GM21786 (cell line): ENCODE results near the gene GUCA1C.

ENCODE experiments used
- ATAC-seq: cut with Tn5 transposase; IDR thresholded peaks from one replicate; pipeline ENCODE4 v1.9.1; 2021; ENCODE audit not compliant: unreplicated experiment

Gene GUCA1C

DNA sequence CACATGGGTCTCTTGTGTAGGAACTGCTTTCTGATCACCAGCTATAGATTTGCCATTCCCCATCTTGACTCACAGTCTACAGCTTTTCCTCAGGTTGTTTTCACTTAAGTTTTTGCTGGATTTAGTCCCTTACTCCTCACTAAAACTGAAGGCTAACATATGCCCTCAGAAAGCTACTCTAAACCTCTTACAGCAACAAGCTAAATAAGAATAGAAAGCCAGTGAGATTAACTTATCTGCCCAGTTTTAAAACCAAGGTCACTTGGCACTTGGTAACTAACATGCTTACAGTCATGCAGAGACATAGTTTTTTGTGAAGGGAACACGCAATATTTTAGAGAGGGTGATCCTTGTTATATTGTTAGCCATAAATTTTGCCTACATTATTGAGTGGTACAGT lies at the start of gene GUCA1C:
Gene GUCA1C (minus strand): TSS at position 180 of the 400 bp plus-strand sequence. CDS start 117 bp downstream, at position 63.
- no peak for ATAC-seq

- no peak for ATAC-seq
Observed at GRCh38 chr3:108998436-108998835, 44.8 kb upstream of the GUCA1C start.

DNA sequence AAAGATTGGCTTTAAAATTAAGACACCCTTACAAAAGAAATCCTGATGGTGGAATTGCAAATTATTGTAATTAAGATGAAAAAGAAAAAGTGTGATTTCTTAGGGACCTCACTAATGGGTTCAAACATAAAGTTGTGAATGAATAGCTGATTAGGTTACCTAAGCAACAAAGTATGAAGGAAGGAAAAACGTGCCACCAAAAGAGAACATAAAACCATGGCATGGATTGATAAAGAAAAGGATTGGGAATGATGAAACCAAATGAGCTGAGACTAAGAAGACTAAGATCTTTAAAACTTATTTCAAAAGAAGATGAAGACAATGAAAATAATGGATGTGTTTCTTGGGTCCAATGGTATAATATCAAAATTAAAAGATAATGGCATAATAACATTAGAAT lies 32.2 kb upstream of the GUCA1C start:
- ATAC-seq, result no peak

DNA sequence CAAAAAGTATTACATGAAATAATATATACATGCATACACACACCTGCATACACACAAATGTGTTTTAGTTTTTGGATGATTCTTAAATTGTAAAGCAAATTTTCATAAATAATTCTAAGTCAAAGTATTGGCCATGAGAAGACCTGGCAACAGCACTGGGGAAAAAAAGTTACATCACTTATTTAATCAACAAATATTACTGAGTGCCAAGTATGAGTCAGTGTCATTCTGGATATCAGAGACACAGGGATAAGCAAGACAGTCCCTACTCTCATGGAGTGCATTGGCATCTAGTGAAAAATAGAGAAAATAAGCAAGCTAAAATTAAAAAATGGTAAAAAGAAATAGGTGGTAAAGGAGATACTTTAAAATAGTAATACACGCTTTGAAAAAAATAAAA lies 29.4 kb upstream of the GUCA1C start:
- no peak for ATAC-seq

DNA sequence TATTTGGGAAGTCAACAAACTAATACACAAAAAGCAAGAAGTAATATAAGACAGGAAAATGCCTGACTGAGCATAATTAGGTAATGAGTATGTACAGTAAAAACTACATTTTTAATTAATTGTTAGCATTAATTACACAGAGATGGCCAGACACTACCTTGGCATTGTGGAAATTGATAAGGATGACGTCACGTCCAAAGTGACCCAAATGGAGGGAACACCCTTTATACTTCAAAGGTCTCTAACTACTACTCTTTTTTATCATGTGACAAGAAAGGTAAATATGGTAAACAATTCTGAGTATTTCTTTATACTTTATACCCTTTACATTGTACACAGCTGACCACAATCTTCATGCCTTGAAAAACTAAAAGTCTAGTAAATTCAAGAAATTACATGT lies 22.4 kb upstream of the GUCA1C start:
- ATAC-seq, result no peak

GRCh38 chr3:108973019-108973418 lies 19.3 kb upstream of the GUCA1C start:
- ATAC-seq, result no peak

DNA sequence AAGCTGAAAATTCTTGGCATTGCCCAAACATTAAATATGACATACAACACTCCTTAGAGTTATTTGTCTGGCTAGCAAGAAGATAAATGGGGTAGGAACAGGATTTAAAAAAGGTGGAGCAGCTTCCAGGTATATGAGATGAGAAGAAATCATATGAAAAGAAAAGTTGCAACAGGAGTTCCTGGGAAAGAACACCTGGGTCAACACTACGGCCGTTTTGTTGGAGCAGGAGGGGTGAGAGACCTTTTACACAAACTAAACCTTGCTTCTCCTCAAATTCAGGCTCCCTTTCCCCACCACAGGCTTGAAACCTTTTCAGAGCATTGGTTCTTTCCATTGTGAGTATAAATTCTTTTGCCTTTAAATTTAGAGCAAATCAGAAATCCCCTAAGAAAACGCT lies 18.8 kb upstream of the GUCA1C start:
- no peak for ATAC-seq

- no peak for ATAC-seq
Observed at GRCh38 chr3:108970561-108970960, 16.9 kb upstream of the GUCA1C start.

- no peak for ATAC-seq
Observed at GRCh38 chr3:108966773-108967172, 13.1 kb upstream of the GUCA1C start.

DNA sequence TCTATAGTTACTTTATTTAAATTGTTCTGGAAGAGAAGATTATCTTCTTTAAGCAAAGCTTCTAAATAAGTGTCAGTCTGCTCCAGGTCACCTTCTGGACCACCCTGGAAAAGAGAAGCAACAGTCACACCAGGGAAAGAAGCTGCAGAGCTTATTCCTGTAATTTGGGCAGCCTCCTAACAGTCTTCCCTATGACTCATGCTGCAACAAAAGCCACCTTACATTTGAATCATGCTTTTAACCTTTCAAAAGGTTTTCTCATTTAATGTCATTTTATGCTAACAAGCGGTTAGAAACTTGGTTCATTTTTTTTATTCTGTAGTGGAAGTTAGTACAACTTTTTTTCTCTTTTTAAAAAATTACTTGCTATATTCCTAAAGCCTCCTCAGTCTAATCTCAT lies 5.3 kb upstream of the GUCA1C start:
- no peak for ATAC-seq

DNA sequence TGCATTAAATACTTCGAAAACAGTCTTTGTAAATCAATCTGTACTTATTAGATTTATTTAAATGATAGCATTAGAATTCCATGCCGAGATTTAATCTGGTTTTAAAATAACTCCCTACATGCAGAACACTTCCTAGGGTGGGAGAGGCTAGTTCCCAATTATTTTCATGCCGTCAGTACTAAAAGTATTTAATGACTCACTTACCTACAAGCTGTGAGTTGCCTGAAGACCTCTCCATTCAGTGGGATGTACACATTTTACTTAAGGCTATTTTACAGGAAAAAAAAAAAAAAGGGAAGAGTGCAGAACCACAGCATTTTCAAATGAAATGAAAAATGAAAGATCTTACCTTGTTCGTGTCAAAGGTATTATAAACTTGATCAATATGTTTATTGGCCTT lies 469 bp downstream of the GUCA1C start:
- no peak for ATAC-seq

DNA sequence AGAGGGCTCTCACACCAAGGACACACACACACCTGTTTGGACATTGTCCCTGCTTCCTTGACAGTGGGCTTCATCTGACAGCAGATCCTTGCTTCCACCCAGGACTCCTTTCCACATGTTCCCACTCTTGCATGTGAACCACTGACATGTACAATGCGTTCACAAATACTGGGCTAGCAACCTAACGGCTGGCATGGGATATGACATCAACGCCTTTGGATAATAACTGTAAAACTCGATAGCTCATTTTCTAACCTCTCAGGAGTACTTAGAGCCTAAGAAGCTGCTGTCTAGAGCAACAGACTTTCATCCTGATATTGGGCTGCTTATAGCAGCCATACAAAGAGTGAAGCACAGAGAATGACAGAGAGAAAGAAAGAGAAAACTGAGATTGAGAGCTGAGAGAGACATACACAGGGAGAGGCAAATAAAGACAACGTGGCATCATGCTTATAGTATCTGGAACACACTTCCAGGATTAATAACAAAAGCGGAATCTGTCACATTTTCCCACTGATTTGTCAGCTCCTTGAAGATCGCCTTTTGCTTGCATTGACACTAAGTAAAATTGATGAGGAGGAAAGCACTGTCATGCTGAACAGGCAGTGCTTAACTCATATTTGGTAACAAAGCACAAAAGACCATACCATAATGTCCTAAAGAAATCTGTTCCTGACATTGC lies 1.7 kb downstream of the GUCA1C start:
- no peak for ATAC-seq

GRCh38 chr3:108947855-108948254 lies 5.8 kb downstream of the GUCA1C start:
- ATAC-seq, result no peak

DNA sequence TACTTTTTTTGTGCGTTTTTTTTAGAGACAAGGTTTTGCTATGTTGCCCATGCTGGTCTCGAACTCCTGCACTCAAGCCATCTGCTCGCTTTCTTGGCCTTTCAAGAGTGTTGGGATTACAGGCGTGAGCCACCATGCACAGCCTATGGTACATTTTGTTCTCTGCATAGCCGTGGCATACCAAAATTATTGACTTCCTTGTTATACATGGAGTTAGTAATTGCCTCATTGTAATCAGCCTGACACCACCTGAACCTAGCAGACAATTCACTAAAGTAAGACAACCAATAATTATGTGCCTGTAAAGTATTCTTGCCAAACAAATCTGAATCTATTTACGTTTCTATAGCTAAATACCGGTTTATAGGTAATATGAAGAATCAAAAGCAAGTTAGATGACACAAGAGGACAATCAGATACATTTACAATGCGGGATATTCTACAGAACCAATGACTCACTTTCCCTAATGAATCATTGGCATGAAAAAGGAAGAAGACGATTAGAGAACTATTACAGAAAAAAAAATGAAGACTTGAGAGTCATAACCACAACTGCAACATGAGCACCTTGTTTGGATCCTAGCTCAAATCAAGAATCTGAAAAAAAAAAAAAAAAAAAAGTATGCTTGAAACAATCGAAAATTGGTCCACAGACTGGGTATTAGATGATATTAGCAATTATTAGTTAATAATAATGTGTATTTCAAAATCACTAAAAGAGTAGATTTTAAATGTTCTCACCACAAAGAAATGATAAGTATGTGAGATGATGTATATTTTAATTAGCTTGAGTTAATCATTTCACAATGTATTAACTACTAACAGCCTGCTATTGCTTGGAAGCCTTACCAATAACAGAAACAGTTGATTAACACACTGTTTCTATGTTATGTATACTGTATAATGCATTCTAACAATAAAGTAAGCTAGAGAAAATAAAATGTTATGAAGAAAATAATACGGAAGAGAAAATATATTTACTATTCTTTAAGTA lies 7.1 kb downstream of the GUCA1C start:
- ATAC-seq, result no peak

- ATAC-seq, result no peak
Observed at GRCh38 chr3:108940568-108941263, 13.0 kb downstream of the GUCA1C start.

GRCh38 chr3:108940166-108940565 lies 13.5 kb downstream of the GUCA1C start:
- ATAC-seq, result no peak

DNA sequence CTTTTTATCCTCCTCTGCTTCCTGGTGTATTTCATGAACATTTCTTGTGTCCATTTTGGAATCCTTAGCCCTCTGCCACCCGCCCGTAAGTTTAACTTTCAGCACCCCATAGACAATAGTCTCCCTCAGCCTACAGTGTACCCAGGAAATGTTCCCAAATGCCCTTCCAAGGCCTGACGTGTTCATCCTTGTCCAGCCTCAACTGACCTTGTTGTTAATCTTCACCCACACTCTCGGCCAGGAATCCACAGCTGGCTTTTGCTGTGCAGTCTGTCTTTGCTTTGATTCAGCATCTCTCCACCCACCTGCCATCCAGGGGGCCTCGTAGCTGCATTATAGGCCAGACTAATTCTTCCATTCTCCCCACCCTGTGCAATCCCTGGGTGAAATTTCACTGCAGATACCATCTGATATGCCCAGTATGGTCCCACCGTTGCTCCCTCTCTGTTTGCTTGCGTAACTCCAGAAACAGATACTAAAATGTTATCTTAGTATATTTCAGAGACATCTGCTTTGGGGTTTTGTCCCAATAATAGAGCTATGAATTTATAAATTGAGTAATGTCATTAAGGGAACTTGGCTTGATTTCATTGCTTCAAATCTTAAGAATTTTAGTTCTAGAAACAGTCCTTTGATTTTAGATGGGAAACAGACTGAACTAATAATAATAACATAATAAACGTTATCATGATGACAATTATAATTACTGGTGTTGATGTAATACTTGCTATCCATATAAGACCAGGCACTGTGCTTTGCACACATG lies 16.6 kb downstream of the GUCA1C start:
- no peak for ATAC-seq

DNA sequence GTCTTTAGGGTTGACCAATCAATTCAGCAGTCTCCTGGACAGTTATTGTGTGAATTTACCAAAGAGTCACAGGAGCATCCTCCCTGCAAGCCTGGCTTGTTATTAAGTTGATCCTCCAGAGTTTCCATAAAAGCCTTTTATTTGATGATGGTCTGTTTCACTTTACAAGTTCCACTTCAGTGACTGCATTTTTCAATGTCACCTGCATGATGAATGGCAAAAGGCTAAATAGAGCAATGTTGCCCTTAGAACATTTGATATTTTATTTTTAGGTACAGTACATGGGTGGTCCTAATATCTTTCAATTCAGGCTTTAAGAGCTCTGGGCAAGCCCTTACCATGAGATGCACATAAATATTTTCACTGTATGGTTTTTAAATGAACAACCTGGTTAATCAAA lies 22.6 kb downstream of the GUCA1C start:
- ATAC-seq, result no peak

- no peak for ATAC-seq
Observed at GRCh38 chr3:108918866-108919265, 34.8 kb downstream of the GUCA1C start.

- peak; percentile 90 for ATAC-seq
Observed at GRCh38 chr3:108914774-108915641, 38.7 kb downstream of the GUCA1C start.
